Measurements from ENCODE around the gene CDC42BPA.
"Not testable (repeated sequence)": the region's sequence is repeated elsewhere in the genome, so short reads cannot be mapped to it uniquely, and the experiment has no call there.

The CDC42BPA gene

DNA sequence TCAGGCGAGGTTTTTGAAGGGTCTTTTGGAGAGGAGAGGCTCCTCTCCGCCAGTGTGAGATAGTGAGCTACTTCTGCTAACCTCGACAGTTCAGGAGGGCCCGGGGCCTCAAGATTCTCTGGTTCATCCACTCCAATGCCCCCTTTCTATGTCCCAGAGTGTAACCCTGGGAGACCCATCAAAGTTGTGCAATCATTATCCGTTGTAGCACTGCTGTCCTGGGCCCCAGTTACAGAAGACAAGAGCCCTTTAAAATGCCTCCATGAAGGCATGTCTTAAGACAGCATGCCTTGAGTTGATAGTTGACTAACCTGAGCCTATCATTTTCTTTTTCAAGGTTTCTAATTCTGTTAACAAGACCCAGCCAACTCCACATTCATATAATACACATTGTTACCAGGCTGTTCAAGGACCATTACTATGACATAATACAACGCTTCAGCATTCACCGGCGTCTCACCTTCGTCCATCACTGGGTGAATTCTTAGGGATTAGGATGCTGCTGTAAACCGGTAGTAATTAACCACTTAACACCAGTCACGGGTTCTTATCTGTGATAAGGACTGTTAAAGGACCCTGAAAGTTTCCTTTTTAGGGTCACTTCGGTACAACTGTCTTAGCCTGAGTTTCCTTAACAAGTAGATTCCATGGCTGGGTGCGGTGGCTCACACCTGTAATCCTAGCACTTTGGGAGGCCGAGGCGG lies 37.4 kb upstream of the CDC42BPA start:
- DNase-seq (ENCODE audit: insufficient read length) (no peak), FAIRE-seq (no peak)
- TF ChIP-seq POLR2AphosphoS5 (IDR thresholded peaks at IDR 0.05; ENCODE audit: low read depth, low read length) (no peak), POLR2A (IDR thresholded peaks at IDR 0.05; ENCODE audit: low read depth, low read length) (no peak), TAF1 (IDR thresholded peaks at IDR 0.05; ENCODE audit: borderline replicate concordance, low read depth, low read length) (no peak)

DNA sequence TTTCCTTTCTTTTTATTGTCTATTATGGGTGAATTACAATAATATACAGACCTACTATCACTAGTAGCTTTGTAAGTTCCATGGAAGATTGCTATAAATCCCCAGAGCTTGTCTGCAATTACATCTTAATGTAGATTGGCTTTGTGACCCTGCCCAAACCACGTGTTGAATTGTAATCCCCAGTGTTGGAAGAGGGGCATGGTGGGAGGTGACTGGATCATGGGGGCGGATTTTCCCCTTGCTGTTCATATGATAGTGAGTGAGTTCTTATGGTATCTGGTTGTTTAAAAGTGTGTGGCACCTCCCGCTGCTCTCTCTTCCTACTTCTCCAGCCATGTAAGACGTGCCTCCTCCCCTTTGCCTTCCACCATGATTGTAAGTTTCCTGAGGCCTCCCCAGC lies 34.9 kb upstream of the CDC42BPA start:
- no peak for FAIRE-seq
- TF ChIP-seq POLR2A (IDR thresholded peaks at IDR 0.05; ENCODE audit: low read depth, low read length), result no peak
- no peak for TF ChIP-seq TAF1 (IDR thresholded peaks at IDR 0.05; ENCODE audit: borderline replicate concordance, low read depth, low read length)
- TF ChIP-seq POLR2AphosphoS5 (IDR thresholded peaks at IDR 0.05; ENCODE audit: low read depth, low read length), result no peak
- DNase-seq (ENCODE audit: insufficient read length), result no peak

DNA sequence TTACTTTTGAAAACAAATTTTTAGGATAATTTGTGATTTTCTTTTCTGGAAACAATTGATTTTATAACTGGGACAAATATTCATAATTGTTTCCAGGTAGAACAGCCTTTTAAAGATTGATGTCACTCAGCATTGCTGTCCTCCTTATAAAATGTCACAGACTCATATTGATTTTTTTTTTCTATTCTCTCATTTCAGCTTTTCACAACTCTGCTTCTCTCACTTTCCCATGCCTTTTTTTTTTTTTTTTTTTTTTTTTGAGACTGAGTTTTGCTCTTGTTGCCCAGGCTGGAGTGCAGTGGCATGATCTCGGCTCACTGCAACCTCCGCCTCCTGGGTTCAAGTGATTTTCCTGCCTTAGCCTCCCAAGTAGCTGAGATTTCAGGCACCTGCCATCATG lies 33.9 kb upstream of the CDC42BPA start:
- not testable (repeated sequence) for FAIRE-seq; DNase-seq (ENCODE audit: insufficient read length)

DNA sequence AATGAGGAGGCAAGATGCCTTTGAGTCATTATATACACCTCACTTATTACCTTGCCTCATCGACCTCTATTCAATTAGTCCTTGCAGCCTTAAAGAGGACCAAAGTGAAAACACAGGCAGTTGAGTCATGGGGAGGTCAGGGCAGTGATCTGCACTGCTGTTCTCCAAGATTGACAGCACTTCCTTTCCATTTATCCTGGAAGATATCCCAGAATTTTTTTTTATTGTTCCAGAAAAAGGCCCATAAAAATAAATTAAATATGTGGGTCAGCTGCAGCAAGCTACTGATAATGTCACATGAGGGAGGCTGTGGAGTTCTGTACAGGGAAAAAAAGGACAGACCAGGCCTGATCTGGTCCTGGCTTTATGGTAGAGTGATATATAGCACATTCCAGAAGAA lies 33.2 kb upstream of the CDC42BPA start:
- DNase-seq (ENCODE audit: insufficient read length), result no peak
- no peak for FAIRE-seq
- TF ChIP-seq TAF1 (IDR thresholded peaks at IDR 0.05; ENCODE audit: borderline replicate concordance, low read depth, low read length), result no peak
- TF ChIP-seq POLR2AphosphoS5 (IDR thresholded peaks at IDR 0.05; ENCODE audit: low read depth, low read length), result no peak
- no peak for TF ChIP-seq POLR2A (IDR thresholded peaks at IDR 0.05; ENCODE audit: low read depth, low read length)

DNA sequence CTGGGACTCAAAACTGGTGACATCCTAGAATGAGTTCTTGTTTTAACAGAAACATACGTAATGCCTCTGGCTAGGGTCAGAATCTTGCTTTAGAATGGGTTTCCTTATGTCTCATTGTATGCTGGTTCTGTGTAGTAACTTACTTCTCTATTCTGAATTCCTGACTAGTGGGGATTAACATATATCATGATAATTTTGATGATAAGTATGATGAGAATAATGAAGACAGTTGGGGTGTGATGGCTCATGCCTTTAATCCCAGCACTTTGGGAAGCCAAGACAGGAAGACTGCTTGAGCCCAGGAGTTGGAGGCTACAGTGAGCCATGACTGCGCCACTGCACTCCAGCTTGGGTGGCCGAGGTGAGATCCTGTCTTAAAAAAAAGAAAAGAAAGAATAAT lies 31.7 kb upstream of the CDC42BPA start:
- DNase-seq (ENCODE audit: insufficient read length) (no peak), FAIRE-seq (no peak)
- TF ChIP-seq TAF1 (IDR thresholded peaks at IDR 0.05; ENCODE audit: borderline replicate concordance, low read depth, low read length), result no peak
- TF ChIP-seq POLR2A (IDR thresholded peaks at IDR 0.05; ENCODE audit: low read depth, low read length), result no peak
- TF ChIP-seq POLR2AphosphoS5 (IDR thresholded peaks at IDR 0.05; ENCODE audit: low read depth, low read length), result no peak

DNA sequence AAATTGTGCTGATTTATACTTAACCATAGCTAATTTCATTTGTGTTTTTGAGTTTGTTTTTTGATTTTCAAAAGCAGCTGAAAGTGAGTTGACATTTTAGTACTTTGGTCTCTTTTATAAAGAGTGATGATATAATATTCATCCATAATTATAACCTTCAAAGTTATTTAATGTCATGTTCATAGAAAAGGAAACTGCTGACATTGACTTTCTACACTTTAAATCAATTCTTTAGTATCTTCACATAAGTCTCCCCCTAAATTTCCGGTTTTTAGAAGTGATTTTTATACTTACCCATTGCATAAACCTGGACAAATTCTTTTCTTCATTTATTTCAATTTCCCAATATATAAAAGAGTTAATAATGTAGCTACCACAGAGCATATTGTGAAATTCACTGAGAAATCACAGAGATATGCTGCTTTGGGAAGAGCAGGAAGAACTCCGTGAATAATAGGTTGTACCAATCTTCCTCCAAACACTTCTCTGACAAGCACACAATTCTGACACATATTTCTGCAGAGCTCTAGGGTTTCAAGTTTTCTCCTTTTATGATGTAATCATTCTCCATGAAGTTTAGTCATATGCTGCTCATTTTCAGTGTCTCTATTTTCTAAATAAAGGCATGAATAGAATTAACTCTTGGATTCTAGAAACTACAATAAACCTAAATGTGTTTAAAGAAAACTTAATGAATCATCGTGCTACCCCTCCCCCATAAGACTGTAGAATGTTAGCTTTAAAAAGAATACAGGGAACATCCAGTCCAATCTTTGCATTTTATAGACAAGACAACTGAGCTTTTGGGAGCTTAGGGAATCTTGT lies 25.6 kb upstream of the CDC42BPA start:
- TF ChIP-seq POLR2AphosphoS5 (IDR thresholded peaks at IDR 0.05; ENCODE audit: low read depth, low read length), result no peak
- TF ChIP-seq TAF1 (IDR thresholded peaks at IDR 0.05; ENCODE audit: borderline replicate concordance, low read depth, low read length), result no peak
- no peak for TF ChIP-seq POLR2A (IDR thresholded peaks at IDR 0.05; ENCODE audit: low read depth, low read length)
- FAIRE-seq (no peak), DNase-seq (ENCODE audit: insufficient read length) (no peak)

DNA sequence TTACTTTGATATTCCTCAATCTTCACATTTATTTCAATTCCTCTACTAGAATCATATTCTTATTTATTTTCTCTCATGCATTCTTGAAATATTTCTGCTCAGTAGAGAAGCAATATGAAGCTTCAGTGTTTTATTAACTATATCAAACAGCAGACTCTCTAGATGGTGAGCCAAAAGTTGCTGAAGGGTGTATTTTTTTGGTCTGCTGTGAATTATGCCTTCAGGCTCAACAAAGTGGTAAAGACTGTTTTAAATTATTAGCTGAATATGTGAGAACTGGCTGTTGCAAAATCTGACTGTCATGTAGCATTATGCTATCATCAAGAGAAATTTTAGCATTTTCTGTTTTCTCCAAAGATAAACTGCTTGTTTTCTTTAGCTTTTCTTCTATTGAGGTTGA lies 24.9 kb upstream of the CDC42BPA start:
- DNase-seq (ENCODE audit: insufficient read length), result no peak
- TF ChIP-seq TAF1 (IDR thresholded peaks at IDR 0.05; ENCODE audit: borderline replicate concordance, low read depth, low read length) (no peak), POLR2AphosphoS5 (IDR thresholded peaks at IDR 0.05; ENCODE audit: low read depth, low read length) (no peak), POLR2A (IDR thresholded peaks at IDR 0.05; ENCODE audit: low read depth, low read length) (no peak)

DNA sequence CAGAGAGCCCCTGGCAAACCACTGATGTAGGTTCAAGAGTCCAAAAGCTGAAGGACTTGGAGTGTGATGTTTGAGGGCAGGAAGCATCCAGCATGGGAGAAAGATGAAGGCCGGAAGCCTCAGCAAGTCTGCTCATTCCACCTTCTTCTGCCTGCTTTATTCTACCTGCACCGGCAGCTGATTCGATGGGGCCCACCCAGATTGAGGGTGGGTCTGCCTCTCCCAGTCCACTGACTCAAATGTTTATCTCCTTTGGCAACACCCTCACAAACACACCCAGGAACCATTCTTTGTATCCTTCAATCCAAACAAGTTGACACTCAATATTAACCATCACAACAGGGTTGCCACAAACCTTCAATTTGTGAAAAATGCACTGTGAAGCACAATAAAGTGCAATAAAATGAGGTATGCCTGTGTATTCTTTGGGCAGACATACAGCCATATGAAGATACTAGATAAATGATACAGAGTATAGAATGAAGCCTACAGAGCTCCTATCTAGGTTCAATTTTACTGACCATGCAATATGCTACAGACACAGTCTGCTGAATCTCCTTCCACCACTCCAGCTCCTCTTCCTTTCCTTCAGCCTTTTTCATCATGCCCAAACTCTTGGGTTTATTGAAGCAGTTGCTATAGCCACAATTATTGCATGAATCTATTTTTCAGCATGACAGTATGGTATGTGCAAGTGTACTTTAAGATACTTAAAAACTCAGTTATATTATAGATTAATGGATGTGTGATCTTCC lies 24.0 kb upstream of the CDC42BPA start:
- TF ChIP-seq POLR2AphosphoS5 (IDR thresholded peaks at IDR 0.05; ENCODE audit: low read depth, low read length), result no peak
- DNase-seq (ENCODE audit: insufficient read length), result no peak
- no peak for FAIRE-seq

More for the DNA sequence above, 24.9 kb upstream of the CDC42BPA start:
- no peak for FAIRE-seq

DNA sequence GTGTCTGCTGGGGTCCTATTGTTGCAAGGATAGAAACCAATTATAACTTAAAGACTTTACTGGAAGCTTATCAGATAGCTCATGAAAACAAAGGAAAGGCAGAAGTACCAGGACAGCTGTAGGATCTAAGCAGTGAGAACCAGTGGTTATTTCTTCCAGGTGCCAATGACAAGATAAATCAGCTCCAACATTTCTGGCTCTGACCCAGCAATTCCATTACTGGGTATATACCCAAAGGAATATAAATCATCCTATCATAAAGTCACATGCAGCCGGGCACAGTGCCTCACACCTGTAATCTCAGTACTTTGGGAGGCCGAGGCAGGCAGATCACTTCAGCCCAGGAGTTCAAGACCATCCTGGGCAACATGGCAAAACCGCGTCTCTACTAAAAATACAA lies 17.8 kb upstream of the CDC42BPA start:
- DNase-seq (ENCODE audit: insufficient read length); FAIRE-seq: not testable (repeated sequence)

DNA sequence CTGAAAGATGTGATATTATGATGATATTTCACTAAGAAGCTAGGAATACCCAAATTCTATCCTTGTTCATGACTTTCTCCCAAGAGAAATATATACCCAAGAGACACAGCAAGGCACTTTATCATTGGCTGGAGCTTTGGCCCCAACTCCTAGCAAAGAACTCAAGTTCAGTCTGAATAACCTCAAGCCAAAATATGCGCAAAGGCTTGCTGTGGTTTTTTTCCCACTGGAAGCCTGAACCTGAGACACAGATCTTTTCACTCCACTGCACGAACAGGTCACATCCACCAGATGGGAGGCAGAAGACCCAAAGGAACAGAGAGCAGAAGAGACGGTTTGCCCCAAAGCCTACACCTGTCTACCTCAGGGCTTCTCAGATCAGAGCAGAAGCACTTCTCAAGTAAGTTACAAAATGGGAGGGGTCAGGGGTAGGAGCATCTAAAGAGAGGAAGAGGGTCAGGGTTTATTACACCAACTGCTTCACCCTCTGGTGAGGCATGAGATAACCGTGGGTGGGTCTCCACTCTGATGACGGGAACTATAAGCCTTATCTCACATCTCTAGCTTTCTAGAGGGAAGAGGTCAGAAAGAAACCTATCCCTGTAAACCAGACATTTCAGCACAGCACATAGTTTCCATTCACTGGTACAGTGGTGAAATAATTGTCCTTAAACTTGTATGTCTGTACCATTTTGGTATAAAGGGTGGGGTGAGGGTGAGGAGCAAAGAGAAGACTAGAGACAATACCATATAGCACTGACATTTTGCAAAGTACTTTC lies 17.1 kb upstream of the CDC42BPA start:
- DNase-seq (ENCODE audit: insufficient read length) (no peak), FAIRE-seq (no peak)
- TF ChIP-seq POLR2AphosphoS5 (IDR thresholded peaks at IDR 0.05; ENCODE audit: low read depth, low read length) (no peak), POLR2A (IDR thresholded peaks at IDR 0.05; ENCODE audit: low read depth, low read length) (no peak), TAF1 (IDR thresholded peaks at IDR 0.05; ENCODE audit: borderline replicate concordance, low read depth, low read length) (no peak)

DNA sequence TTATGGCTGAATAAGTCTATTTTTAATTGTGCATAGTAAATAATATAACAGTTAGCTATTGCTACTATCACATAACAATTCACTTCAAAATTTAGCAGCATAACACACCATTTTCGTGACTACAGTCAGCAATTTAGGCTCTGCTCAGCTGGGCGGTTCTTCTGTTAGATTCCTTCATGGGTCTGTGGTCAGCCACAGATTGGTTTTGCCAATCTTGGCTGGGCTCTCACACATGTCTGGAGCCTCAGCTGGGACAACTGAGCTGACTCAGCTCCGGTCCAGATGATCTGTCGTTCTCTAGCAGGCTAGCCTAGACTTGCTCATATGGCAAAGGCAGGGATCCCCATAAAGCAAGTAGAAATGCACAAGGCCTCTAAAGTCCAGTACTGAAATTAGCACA lies 15.1 kb upstream of the CDC42BPA start:
- no peak for TF ChIP-seq POLR2A (IDR thresholded peaks at IDR 0.05; ENCODE audit: low read depth, low read length)
- no peak for TF ChIP-seq TAF1 (IDR thresholded peaks at IDR 0.05; ENCODE audit: borderline replicate concordance, low read depth, low read length)
- no peak for DNase-seq (ENCODE audit: insufficient read length)
- FAIRE-seq, result no peak

Measured in GM12892 (cell line).